Measurements from ENCODE around the gene FHIT.

- TF ChIP-seq, protein P1, sequence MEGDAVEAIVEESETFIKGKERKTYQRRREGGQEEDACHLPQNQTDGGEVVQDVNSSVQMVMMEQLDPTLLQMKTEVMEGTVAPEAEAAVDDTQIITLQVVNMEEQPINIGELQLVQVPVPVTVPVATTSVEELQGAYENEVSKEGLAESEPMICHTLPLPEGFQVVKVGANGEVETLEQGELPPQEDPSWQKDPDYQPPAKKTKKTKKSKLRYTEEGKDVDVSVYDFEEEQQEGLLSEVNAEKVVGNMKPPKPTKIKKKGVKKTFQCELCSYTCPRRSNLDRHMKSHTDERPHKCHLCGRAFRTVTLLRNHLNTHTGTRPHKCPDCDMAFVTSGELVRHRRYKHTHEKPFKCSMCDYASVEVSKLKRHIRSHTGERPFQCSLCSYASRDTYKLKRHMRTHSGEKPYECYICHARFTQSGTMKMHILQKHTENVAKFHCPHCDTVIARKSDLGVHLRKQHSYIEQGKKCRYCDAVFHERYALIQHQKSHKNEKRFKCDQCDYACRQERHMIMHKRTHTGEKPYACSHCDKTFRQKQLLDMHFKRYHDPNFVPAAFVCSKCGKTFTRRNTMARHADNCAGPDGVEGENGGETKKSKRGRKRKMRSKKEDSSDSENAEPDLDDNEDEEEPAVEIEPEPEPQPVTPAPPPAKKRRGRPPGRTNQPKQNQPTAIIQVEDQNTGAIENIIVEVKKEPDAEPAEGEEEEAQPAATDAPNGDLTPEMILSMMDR (IDR thresholded peaks at IDR 0.05), result no peak
- no peak for TF ChIP-seq POLR2A (IDR thresholded peaks at IDR 0.05)
Observed at GRCh38 chr3:60090548-60090947, 1160.7 kb downstream of the FHIT start.
